Measurements from ENCODE around the gene MXD4. TPM values are rescaled to one million over a fixed set of nuclear protein-coding genes. Genes with fewer than 3 reads are reported as not detected.
A peak's percentile ranks its signal among the peaks of the same experiment; 100 is the strongest.

MXD4 gene
- total and polyA plus RNA-seq, 2 of the 13 experiments (the other 11 are each of a cell fraction or from before 2014, with no cell fraction given) = 29.0 to 31.3 TPM

GRCh38 chr4:2264481-2265041, 2.7 kb upstream of the MXD4 start (continued):
- TF ChIP-seq, protein P1, sequence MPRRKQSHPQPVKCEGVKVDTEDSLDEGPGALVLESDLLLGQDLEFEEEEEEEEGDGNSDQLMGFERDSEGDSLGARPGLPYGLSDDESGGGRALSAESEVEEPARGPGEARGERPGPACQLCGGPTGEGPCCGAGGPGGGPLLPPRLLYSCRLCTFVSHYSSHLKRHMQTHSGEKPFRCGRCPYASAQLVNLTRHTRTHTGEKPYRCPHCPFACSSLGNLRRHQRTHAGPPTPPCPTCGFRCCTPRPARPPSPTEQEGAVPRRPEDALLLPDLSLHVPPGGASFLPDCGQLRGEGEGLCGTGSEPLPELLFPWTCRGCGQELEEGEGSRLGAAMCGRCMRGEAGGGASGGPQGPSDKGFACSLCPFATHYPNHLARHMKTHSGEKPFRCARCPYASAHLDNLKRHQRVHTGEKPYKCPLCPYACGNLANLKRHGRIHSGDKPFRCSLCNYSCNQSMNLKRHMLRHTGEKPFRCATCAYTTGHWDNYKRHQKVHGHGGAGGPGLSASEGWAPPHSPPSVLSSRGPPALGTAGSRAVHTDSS (CRISPR knock-in tag; conservative IDR thresholded peaks at IDR 0.05) = no peak

DNA sequence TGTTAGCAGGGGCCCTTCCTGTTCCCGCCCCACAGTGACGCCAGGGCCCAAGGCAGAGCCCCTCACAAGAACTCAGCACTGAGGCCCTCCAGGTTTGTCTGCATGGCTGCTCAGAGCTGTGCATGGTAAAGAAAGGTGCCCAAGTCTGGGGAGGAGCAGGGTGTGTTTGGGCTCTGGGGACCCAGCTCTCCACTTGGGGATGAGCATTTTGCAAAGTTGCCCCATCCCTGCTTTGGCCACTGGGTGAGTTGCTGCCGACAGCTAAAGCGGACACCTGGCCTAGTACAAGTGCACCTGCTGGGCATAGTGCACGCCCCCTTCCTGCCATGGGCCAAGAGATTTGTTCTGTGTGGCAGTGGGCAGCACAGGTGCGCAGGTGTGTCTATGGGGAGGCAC, 2.0 kb upstream of the MXD4 start:
- Histone ChIP-seq H3K9ac (ENCODE audit: insufficient read depth, low read depth, low read length) (no peak overlapping the region), H3K27ac (ENCODE audit: extremely low read length, insufficient read depth, low read length) (no peak overlapping the region), H3K9me3 (ENCODE audit: low read length) (no peaks in the 10 kb centered on the region), H3K4me3 (replicated peaks in 1 of 3; ENCODE audit: insufficient read depth in 1 of 3, low read depth in 2 of 3, low read length in 3 of 3) (no peak overlapping the region), H3K4me2 (ENCODE audit: low read depth, low read length) (peak overlapping the region; percentile 29; the same call in 1 of the 2 replicates), H3K4me1 (ENCODE audit: insufficient read depth, low read length) (peaks cover 31% of the 10 kb centered on the region), H3K27me3 (ENCODE audit: control insufficient read depth in 1 of 2, insufficient read depth in 2 of 2, low read length in 2 of 2) (peaks cover 17 to 44% of the 10 kb centered on the region in 2 experiments; a peak in 3 of 5 replicates), H3K36me3 (replicated peaks in 1 of 2; ENCODE audit: control insufficient read depth in 1 of 2, insufficient read depth in 2 of 2, low read length in 2 of 2) (0 out of 5 replicates have a peak, but pooled peaks cover 0 to 1% of the 10 kb centered on the region in 2 experiments), H2AFZ (ENCODE audit: low read length) (no peak overlapping the region), H3K79me2 (ENCODE audit: insufficient read depth, low read length) (peaks cover 9% of the 10 kb centered on the region), H4K20me1 (ENCODE audit: insufficient read depth, low read length) (no peaks in the 10 kb centered on the region)
- in situ Hi-C loops (cut with HindIII; ENCODE audit: extremely low pct_ligation_motif_present, low pct_unique_long_range_greater_than_20kb) = no loop called here
- WGBS (ENCODE audit: low lambda C conversion rate) = no CpG with 5 or more reads among the region's 6 CpGs
- DNase-seq (ENCODE audit: low spot score) (no peak), FAIRE-seq (no peak), ATAC-seq (no peak)
- CTCF ChIA-PET (ENCODE audit: low intra/inter-chr PET ratio, low total read pairs) = no interaction called here
- POLR2A ChIA-PET = no interaction called here
- no TSS peak for BruUV-seq (replicated peaks)
- no peak for TF ChIP-seq NFE2L2 (IDR thresholded peaks at IDR 0.05; ENCODE audit: low read length)
- intact Hi-C loops (cut with micrococcal nuclease; ENCODE audit: unreplicated experiment) = no loop called here

DNA sequence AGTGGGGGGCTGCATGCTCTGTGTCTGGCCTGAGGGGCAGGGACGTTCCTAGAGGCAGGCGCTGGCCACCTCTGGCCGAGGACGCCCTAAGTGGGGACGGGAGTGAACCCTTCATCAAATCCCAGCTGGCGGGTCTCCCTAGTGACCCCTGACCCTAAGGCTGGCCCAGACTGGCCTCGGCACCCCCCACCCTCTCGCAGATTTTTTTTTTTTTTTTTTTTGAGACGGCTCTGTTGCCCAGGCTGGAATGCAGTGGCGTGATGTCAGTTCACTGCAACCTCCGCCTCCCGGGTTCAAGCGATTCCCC, 988 bp upstream of the MXD4 start:
- Histone ChIP-seq H4K20me1 (ENCODE audit: insufficient read depth, low read length) (no peaks in the 10 kb centered on the region), H3K4me2 (ENCODE audit: low read depth, low read length) (peak overlapping the region; percentile 89), H3K27ac (ENCODE audit: extremely low read length, insufficient read depth, low read length) (peak overlapping the region; percentile 83), H3K79me2 (ENCODE audit: insufficient read depth, low read length) (peaks cover 9% of the 10 kb centered on the region), H3K4me3 (replicated peaks in 1 of 3; ENCODE audit: insufficient read depth in 1 of 3, low read depth in 2 of 3, low read length in 3 of 3) (peak overlapping the region; percentile 50 to 76 (median 71); a peak in 5 of 6 replicates), H3K27me3 (ENCODE audit: control insufficient read depth in 1 of 2, insufficient read depth in 2 of 2, low read length in 2 of 2) (peaks cover 13 to 33% of the 10 kb centered on the region in 2 experiments; a peak in 3 of 5 replicates), H2AFZ (ENCODE audit: low read length) (no peak overlapping the region), H3K36me3 (replicated peaks in 1 of 2; ENCODE audit: control insufficient read depth in 1 of 2, insufficient read depth in 2 of 2, low read length in 2 of 2) (0 out of 5 replicates have a peak, but pooled peaks cover under 1 to 1% of the 10 kb centered on the region in 2 experiments), H3K9me3 (ENCODE audit: low read length) (no peaks in the 10 kb centered on the region), H3K9ac (ENCODE audit: insufficient read depth, low read depth, low read length) (peak overlapping the region; percentile 77), H3K4me1 (ENCODE audit: insufficient read depth, low read length) (peaks cover 31% of the 10 kb centered on the region)
- FAIRE-seq = no peak
- in situ Hi-C loops (cut with HindIII; ENCODE audit: extremely low pct_ligation_motif_present, low pct_unique_long_range_greater_than_20kb) (no loop called here), intact Hi-C loops (cut with micrococcal nuclease; ENCODE audit: unreplicated experiment) (loop anchor here (1.0 kb wide), 1 partner anchor 21 kb away; the partner anchor contains the start of genes HAUS3 and POLN)
- WGBS (ENCODE audit: low lambda C conversion rate) = 4% methylated on average over 9 of the region's 13 CpGs
- ChIA-PET POLR2A (interaction anchor here (0.8 kb wide), 1 partner anchor 206 kb away, joined by 4 read pairs; the partner anchor contains the start of gene RNF4), CTCF (ENCODE audit: low intra/inter-chr PET ratio, low total read pairs) (no interaction called here)
- BruUV-seq (replicated peaks) = no TSS peak
- DNase-seq (ENCODE audit: low spot score) = no peak
- ATAC-seq = peak; percentile 14
- TF ChIP-seq HNRNPH1 (optimal IDR thresholded peaks at IDR 0.05; ENCODE audit: low read depth, low read length) (no peak), ZNF770 (CRISPR knock-in tag; IDR thresholded peaks at IDR 0.05) (no peak), AGO2 (optimal IDR thresholded peaks at IDR 0.05; ENCODE audit: low read depth, low read length) (peak; percentile 16), AHDC1 (CRISPR knock-in tag; IDR thresholded peaks at IDR 0.05; ENCODE audit: borderline replicate concordance) (no peak)

Data from HepG2 (cell line).